Measurements from ENCODE around the gene PHKA2.

PHKA2 gene

DNA sequence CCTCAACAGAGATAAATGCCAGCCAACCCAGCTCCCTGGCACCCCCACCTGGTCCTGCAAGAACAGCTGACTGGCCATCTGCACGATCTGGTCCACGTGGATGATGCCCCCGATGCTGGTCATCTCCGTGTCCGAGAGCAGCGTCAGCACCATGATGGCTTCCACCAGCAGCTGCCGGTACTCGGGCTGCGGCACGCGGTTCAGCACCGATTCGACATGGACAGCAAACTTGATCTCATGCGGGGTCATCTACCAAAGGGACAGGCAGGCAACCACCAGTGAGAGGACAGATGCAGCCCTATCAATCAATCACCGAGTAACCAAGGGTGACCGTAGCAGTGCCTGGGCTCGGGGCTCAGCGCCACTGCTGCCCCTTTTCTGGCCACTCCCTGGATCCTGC lies 89.8 kb downstream of the PHKA2 start:
- DNase-seq (ENCODE audit: low spot score) = no peak
- Histone ChIP-seq H3K9me3 (ENCODE audit: severe bottlenecking) (no peaks in the 10 kb centered on the region), H3K36me3 (ENCODE audit: low read depth) (no peaks in the 10 kb centered on the region), H3K4me1 (ENCODE audit: insufficient read depth, poor library complexity, severe bottlenecking) (peaks cover 13% of the 10 kb centered on the region), H3K27me3 (ENCODE audit: insufficient read depth, poor library complexity, severe bottlenecking) (no peaks in the 10 kb centered on the region), H3K27ac (ENCODE audit: poor library complexity, severe bottlenecking) (no peak overlapping the region), H3K4me3 (ENCODE audit: severe bottlenecking) (no peak overlapping the region)
- ATAC-seq (ENCODE audit: low read depth) = no peak
- TF ChIP-seq, protein P1, sequence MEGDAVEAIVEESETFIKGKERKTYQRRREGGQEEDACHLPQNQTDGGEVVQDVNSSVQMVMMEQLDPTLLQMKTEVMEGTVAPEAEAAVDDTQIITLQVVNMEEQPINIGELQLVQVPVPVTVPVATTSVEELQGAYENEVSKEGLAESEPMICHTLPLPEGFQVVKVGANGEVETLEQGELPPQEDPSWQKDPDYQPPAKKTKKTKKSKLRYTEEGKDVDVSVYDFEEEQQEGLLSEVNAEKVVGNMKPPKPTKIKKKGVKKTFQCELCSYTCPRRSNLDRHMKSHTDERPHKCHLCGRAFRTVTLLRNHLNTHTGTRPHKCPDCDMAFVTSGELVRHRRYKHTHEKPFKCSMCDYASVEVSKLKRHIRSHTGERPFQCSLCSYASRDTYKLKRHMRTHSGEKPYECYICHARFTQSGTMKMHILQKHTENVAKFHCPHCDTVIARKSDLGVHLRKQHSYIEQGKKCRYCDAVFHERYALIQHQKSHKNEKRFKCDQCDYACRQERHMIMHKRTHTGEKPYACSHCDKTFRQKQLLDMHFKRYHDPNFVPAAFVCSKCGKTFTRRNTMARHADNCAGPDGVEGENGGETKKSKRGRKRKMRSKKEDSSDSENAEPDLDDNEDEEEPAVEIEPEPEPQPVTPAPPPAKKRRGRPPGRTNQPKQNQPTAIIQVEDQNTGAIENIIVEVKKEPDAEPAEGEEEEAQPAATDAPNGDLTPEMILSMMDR (IDR thresholded peaks at IDR 0.05; ENCODE audit: poor library complexity, severe bottlenecking) = no peak

DNA sequence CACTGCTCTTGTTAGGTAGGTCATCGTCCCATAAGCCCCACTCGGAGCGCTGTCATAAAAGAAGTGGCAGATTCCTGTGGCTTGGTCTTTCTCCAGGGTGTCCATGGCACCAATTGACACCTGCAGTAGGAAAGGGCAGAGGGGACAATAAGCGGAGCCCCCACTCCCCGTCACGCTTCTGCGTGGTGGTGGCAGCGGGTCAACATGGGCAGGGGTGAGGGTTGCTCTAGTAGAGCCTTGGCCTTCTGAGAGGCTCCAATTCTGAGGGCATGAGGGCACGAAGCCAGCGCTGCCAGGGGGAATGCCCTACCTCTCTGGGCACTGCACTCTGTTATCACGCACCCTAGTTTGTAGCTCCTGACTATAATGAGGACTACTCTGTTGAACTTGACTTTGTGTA lies 90.4 kb downstream of the PHKA2 start:
- H3K27me3 ChIP-seq (ENCODE audit: insufficient read depth, poor library complexity, severe bottlenecking) = no peaks in the 10 kb centered on the region
- no peak overlapping the region for H3K27ac ChIP-seq (ENCODE audit: poor library complexity, severe bottlenecking)
- ATAC-seq (ENCODE audit: low read depth) = no peak
- H3K36me3 ChIP-seq (ENCODE audit: low read depth) = no peaks in the 10 kb centered on the region
- H3K4me1 ChIP-seq (ENCODE audit: insufficient read depth, poor library complexity, severe bottlenecking) = peaks cover 13% of the 10 kb centered on the region
- no peak overlapping the region for H3K4me3 ChIP-seq (ENCODE audit: severe bottlenecking)
- no peaks in the 10 kb centered on the region for H3K9me3 ChIP-seq (ENCODE audit: severe bottlenecking)
- no peak for DNase-seq (ENCODE audit: low spot score)
- TF ChIP-seq, protein P1 (IDR thresholded peaks at IDR 0.05; ENCODE audit: poor library complexity, severe bottlenecking) = no peak

DNA sequence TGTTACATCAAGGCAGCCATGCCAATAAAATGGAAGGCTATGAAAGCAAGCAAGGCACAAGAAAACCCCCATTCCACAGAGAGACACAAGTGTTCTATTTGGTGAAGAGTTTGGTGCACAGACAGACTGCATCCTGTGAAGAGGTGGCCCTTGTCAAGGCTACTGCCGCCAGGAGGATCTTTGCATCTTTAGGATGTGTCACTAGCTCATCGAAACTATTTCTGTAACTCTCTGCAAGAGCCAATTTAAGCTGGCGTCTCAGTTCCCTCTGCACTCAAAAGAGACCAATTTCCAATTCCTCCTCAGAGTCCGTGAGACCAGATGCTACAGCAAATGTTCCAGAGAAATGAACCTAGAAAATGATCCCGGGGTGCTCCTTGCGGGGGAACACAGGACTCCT lies 91.0 kb downstream of the PHKA2 start:
- no peak overlapping the region for H3K27ac ChIP-seq (ENCODE audit: poor library complexity, severe bottlenecking)
- no peak for ATAC-seq (ENCODE audit: low read depth)
- no peaks in the 10 kb centered on the region for H3K27me3 ChIP-seq (ENCODE audit: insufficient read depth, poor library complexity, severe bottlenecking)
- TF ChIP-seq, protein P1 (IDR thresholded peaks at IDR 0.05; ENCODE audit: poor library complexity, severe bottlenecking) = no peak
- DNase-seq (ENCODE audit: low spot score) = no peak
- H3K9me3 ChIP-seq (ENCODE audit: severe bottlenecking) = no peaks in the 10 kb centered on the region
- H3K4me3 ChIP-seq (ENCODE audit: severe bottlenecking) = no peak overlapping the region
- H3K36me3 ChIP-seq (ENCODE audit: low read depth) = no peaks in the 10 kb centered on the region
- peaks cover 13% of the 10 kb centered on the region for H3K4me1 ChIP-seq (ENCODE audit: insufficient read depth, poor library complexity, severe bottlenecking)

DNA sequence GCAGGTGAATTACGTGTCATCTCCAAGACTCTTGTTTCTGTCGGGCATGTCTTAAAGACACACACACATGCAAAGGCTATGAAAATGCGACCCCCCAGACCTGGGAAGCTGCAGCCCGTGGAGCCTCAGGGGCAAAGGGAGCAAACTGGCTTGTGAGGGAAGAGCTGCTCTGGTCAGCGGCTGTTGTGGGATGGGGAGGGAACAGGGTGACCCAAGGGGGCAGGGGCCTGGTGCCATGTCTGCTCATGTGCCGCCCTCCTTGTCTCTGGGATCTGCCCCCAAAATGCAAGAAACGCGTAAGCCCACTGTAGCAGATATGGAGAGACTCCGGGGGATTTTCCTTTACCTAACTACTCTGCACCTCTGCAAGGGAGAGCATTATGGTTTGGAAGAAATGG lies 92.4 kb downstream of the PHKA2 start:
- Histone ChIP-seq H3K27ac (ENCODE audit: poor library complexity, severe bottlenecking) (no peak overlapping the region), H3K36me3 (ENCODE audit: low read depth) (no peaks in the 10 kb centered on the region), H3K4me1 (ENCODE audit: insufficient read depth, poor library complexity, severe bottlenecking) (peaks cover 21% of the 10 kb centered on the region), H3K9me3 (ENCODE audit: severe bottlenecking) (no peaks in the 10 kb centered on the region), H3K27me3 (ENCODE audit: insufficient read depth, poor library complexity, severe bottlenecking) (no peaks in the 10 kb centered on the region), H3K4me3 (ENCODE audit: severe bottlenecking) (no peak overlapping the region)
- no peak for DNase-seq (ENCODE audit: low spot score)
- TF ChIP-seq, protein P1 (IDR thresholded peaks at IDR 0.05; ENCODE audit: poor library complexity, severe bottlenecking) = no peak
- ATAC-seq (ENCODE audit: low read depth) = no peak

DNA sequence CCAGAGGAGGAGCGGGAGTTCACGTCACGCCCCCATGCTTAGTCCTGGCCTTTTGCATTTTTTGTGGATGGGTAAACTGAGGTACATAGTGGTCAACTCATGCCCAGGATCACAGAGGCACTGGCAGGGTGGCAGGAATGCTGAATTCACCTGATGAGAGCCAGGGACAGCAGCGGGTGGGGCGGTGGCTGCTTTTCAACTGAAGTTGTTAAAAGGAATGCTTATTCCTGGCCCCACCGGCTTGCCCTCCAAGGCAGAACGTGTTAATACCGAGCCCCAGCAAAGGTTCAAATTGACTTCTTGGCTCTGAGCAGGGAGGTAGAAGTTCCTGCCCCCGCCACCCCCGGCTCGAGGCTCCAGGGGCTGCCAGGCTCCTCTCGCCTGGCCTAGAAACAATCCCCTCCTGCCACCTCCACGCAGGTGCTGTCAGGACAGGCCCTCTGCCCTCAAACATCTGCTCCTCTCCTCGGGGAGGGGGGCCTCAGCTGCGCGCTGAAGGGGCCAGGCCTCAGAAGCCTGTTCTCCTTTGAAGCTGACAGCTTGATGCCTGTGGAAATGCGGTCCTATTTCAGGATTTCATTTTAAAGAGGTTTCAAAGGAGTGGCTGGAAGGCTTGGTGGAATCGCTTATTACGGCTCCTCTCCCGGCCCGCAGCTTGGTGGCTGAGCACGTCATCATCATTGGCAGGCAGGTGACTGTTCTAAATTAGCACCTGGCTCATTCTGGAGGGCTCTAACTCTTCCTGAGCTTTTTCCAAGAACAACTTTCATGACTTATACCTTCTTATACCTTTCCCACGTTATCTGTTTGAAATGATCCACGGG lies 93.0 kb downstream of the PHKA2 start:
- H3K27me3 ChIP-seq (ENCODE audit: insufficient read depth, poor library complexity, severe bottlenecking) = no peaks in the 10 kb centered on the region
- H3K4me1 ChIP-seq (ENCODE audit: insufficient read depth, poor library complexity, severe bottlenecking) = peaks cover 24% of the 10 kb centered on the region
- H3K4me3 ChIP-seq (ENCODE audit: severe bottlenecking) = no peak overlapping the region
- no peaks in the 10 kb centered on the region for H3K9me3 ChIP-seq (ENCODE audit: severe bottlenecking)
- no peak for ATAC-seq (ENCODE audit: low read depth)
- no peak for DNase-seq (ENCODE audit: low spot score)
- TF ChIP-seq, protein P1 (IDR thresholded peaks at IDR 0.05; ENCODE audit: poor library complexity, severe bottlenecking) = no peak
- H3K36me3 ChIP-seq (ENCODE audit: low read depth) = no peaks in the 10 kb centered on the region
- no peak overlapping the region for H3K27ac ChIP-seq (ENCODE audit: poor library complexity, severe bottlenecking)
